Fibroblast of lung (primary cell): Measurements from ENCODE around the gene TUBG1. TPM values are rescaled to one million over a fixed set of nuclear protein-coding genes. Genes with fewer than 3 reads are reported as not detected.

Source experiments
- DNase-seq, 2 donors: peaks; one replicate each; pipeline versions ENCODE4 v3.0.0 to v3.0.0-alpha.2; 2010; ENCODE audit warnings: low read depth in 2 of 2
- H2AFZ ChIP-seq: 2 replicates; pipeline ENCODE4 v1.5.1; 2012; ENCODE audit warnings: low read length, control low read depth, inconsistent platforms
- H3K27ac ChIP-seq: 2 replicates; pipeline ENCODE4 v1.5.1; 2011; ENCODE audit warnings: low read length, control low read depth; ENCODE audit not compliant: insufficient read depth
- H3K27me3 ChIP-seq: 2 replicates; pipeline ENCODE4 v1.5.1; 2011; ENCODE audit warnings: mild to moderate bottlenecking, low read length; ENCODE audit not compliant: control insufficient read depth, insufficient read depth
- H3K36me3 ChIP-seq: 2 replicates; pipeline ENCODE4 v1.5.1; 2011; ENCODE audit warnings: low read length; ENCODE audit not compliant: control insufficient read depth, insufficient read depth
- H3K4me1 ChIP-seq: 2 replicates; pipeline ENCODE4 v1.5.1; 2011; ENCODE audit warnings: low read length; ENCODE audit not compliant: control insufficient read depth, insufficient read depth; ENCODE audit errors: extremely low read depth
- H3K4me2 ChIP-seq: 2 replicates; pipeline ENCODE4 v1.5.1; 2011; ENCODE audit warnings: low read length, control low read depth; ENCODE audit not compliant: insufficient read depth; ENCODE audit errors: extremely low read depth
- H3K4me3 ChIP-seq, 4 experiments: fragments of 200-600 bp in 1 of 4; sonication (generic) in 1 of 4; replicated peaks in 1 of 4; 2 replicates each; pipeline ENCODE4 v1.5.1; 2011 to 2016; ENCODE audit warnings: low read length in 4 of 4, low read depth in 3 of 4, mild to moderate bottlenecking in 3 of 4, control low read depth in 2 of 4, inconsistent platforms in 1 of 4, mixed read lengths in 1 of 4; ENCODE audit not compliant: insufficient read depth in 1 of 4; ENCODE audit errors: control extremely low read depth in 1 of 4
- H3K79me2 ChIP-seq: 2 replicates; pipeline ENCODE4 v1.5.1; 2012; ENCODE audit warnings: mild to moderate bottlenecking, low read length, inconsistent platforms; ENCODE audit not compliant: control insufficient read depth, insufficient read depth
- H3K9ac ChIP-seq: 2 replicates; pipeline ENCODE4 v1.5.1; 2011; ENCODE audit warnings: mild to moderate bottlenecking, low read length, control low read depth; ENCODE audit not compliant: insufficient read depth
- H3K9me3 ChIP-seq: 2 replicates; pipeline ENCODE4 v1.5.1; 2012; ENCODE audit warnings: low read depth, low read length; ENCODE audit not compliant: control insufficient read depth, insufficient read depth
- H4K20me1 ChIP-seq: 2 replicates; pipeline ENCODE4 v1.5.1; 2011; ENCODE audit warnings: low read length; ENCODE audit not compliant: control insufficient read depth, insufficient read depth; ENCODE audit errors: extremely low read depth
- CTCF ChIP-seq, 2 donors: IDR thresholded peaks in 1 of 2; conservative IDR thresholded peaks in 1 of 2; 1 replicate in 1 of 2; 2 replicates in 1 of 2; pipeline ENCODE4 v1.5.1; 2011 to 2012; ENCODE audit warnings: low read length in 2 of 2, control low read depth in 1 of 2, inconsistent platforms in 1 of 2, low read depth in 1 of 2, mild to moderate bottlenecking in 1 of 2
- EZH2 ChIP-seq: IDR thresholded peaks from 2 replicates; pipeline ENCODE4 v1.5.1; 2012; ENCODE audit warnings: low read length, control low read depth, mild to moderate bottlenecking; ENCODE audit errors: missing control alignments
- polyA plus RNA-seq, 2 donors: library from polyadenylated mRNA; depleted of rRNA in 1 of 2; stranded (reverse) in 1 of 2; unstranded in 1 of 2; fragments of >200 nt; gene quantifications; 2 replicates each; pipeline ENCODE4 v1.2.1, GENCODE V29; 2011 to 2012; ENCODE audit warnings: missing spikeins in 1 of 2
- total RNA-seq: library from RNA; depleted of rRNA; stranded (reverse); fragments of >200 nt; gene quantifications from 2 replicates; pipeline ENCODE4 v1.2.1, GENCODE V29; 2014

The TUBG1 gene
- total and polyA plus RNA-seq, 2 donors (not counting 1 experiment from before 2014, with no cell fraction given) = 16.7 to 60.0 TPM

GRCh38 chr17:42612013-42612412, 2.5 kb downstream of the TUBG1 start:
- H4K20me1 ChIP-seq = no peaks in the 10 kb centered on the region
- H3K27ac ChIP-seq = no peak overlapping the region
- H3K4me2 ChIP-seq = no peak overlapping the region
- DNase-seq = no peak
- no peak overlapping the region for H3K9ac ChIP-seq
- no peak overlapping the region for H3K4me3 ChIP-seq
- TF ChIP-seq EZH2 = no peak
- no peak for TF ChIP-seq CTCF (conservative IDR thresholded peaks at IDR 0.05 in 1 of 2, IDR thresholded peaks at IDR 0.05 in 1 of 2; ENCODE audit: low read depth in 1 of 2, low read length in 2 of 2)
- no peaks in the 10 kb centered on the region for H3K9me3 ChIP-seq
- peaks cover 8% of the 10 kb centered on the region for H3K36me3 ChIP-seq
- H3K79me2 ChIP-seq = peaks cover 22% of the 10 kb centered on the region
- H2AFZ ChIP-seq = no peak overlapping the region
- peaks cover under 1% of the 10 kb centered on the region for H3K4me1 ChIP-seq
- no peaks in the 10 kb centered on the region for H3K27me3 ChIP-seq

- Histone ChIP-seq H3K27ac (no peak overlapping the region), H3K27me3 (no peaks in the 10 kb centered on the region), H3K4me1 (no peaks in the 10 kb centered on the region), H2AFZ (no peak overlapping the region), H3K36me3 (peaks cover 8% of the 10 kb centered on the region), H3K79me2 (peaks cover 5% of the 10 kb centered on the region), H4K20me1 (no peaks in the 10 kb centered on the region), H3K9ac (no peak overlapping the region), H3K9me3 (no peaks in the 10 kb centered on the region), H3K4me3 (no peak overlapping the region), H3K4me2 (no peak overlapping the region)
- TF ChIP-seq EZH2 = no peak
- no peak for TF ChIP-seq CTCF (conservative IDR thresholded peaks at IDR 0.05 in 1 of 2, IDR thresholded peaks at IDR 0.05 in 1 of 2; ENCODE audit: low read depth in 1 of 2, low read length in 2 of 2)
- DNase-seq = no peak
Measured at GRCh38 chr17:42613699-42614295, 4.3 kb downstream of the TUBG1 start.

GRCh38 chr17:42617956-42618431, 8.5 kb downstream of the TUBG1 start:
- H3K4me2 ChIP-seq = no peak overlapping the region
- H2AFZ ChIP-seq = no peak overlapping the region
- no peak overlapping the region for H3K4me3 ChIP-seq
- H3K4me1 ChIP-seq = no peaks in the 10 kb centered on the region
- TF ChIP-seq EZH2 = no peak
- no peak for TF ChIP-seq CTCF (conservative IDR thresholded peaks at IDR 0.05 in 1 of 2, IDR thresholded peaks at IDR 0.05 in 1 of 2; ENCODE audit: low read depth in 1 of 2, low read length in 2 of 2)
- no peaks in the 10 kb centered on the region for H3K9me3 ChIP-seq
- H3K9ac ChIP-seq = no peak overlapping the region
- peaks cover 4% of the 10 kb centered on the region for H3K36me3 ChIP-seq
- no peaks in the 10 kb centered on the region for H4K20me1 ChIP-seq
- DNase-seq = no peak
- H3K79me2 ChIP-seq = no peaks in the 10 kb centered on the region
- H3K27ac ChIP-seq = no peak overlapping the region
- H3K27me3 ChIP-seq = no peaks in the 10 kb centered on the region
